ENCODE data around the gene WNT7B. TPM values are rescaled to one million over a fixed set of nuclear protein-coding genes. Genes with fewer than 3 reads are reported as not detected.

The WNT7B gene
- polyA plus RNA-seq, 1 of the 3 experiments (the other 2 are of a cell fraction), result 0.13 TPM

DNA sequence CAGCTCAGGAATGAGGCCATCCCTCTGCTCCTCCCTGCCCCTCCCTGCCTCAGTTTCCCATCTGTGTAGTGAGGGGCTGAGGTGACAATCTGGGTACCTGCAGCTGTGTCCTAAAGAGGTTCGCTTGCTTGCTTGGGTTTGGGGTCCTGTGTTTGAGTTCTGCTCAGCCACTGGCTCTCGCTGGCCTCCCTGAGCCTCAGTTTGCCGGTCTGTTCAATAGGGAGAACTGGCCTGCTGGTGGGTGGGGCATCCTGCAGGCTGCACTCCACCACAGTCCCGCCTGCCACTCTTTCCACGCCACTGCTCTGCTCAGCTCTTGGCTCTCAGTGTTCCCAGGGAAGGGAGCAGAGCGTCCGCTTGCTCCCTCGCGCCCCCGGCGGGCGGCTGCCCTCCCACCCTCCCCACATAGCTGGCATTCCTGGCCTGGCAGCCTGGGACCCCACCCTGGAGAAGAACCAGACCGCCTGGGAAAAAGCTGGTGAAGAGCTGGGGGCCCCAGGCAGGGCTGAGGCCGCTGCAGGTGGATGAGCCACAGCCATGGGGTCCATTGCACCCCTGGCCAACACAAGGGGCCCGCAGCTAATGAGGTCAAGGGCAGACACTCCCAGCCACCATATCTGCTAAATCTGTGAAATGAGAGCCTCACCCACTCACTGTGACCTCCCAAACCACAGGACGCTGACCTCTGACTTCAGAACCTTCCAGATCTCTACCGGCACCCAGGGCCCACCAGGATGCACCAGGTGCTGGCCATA is 15.1 kb downstream of the WNT7B start:
- Histone ChIP-seq H3K36me3 (replicated peaks in 1 of 2; ENCODE audit: control insufficient read depth in 1 of 2, insufficient read depth in 2 of 2, low read length in 1 of 2) (no peaks in the 10 kb centered on the region), H3K4me3 (ENCODE audit: low read depth in 2 of 2, low read length in 1 of 2) (no peak overlapping the region), H3K27ac (ENCODE audit: low read depth in 2 of 2, low read length in 1 of 2) (no peak overlapping the region), H4K20me1 (ENCODE audit: insufficient read depth) (no peaks in the 10 kb centered on the region), H3K79me2 (ENCODE audit: insufficient read depth) (no peaks in the 10 kb centered on the region), H3K9me2 (no peaks in the 10 kb centered on the region), H2AFZ (ENCODE audit: low read depth) (no peak overlapping the region), H3K4me1 (ENCODE audit: control insufficient read depth in 1 of 2, insufficient read depth in 2 of 2, low read depth in 1 of 2, low read length in 1 of 2) (no peaks in the 10 kb centered on the region), H3K9ac (no peak overlapping the region), H3K27me3 (ENCODE audit: insufficient read depth) (no peaks in the 10 kb centered on the region), H3K4me2 (no peak overlapping the region), H3F3A (replicated peaks; ENCODE audit: insufficient read depth) (no peaks in the 10 kb centered on the region), H3K9me3 (no peaks in the 10 kb centered on the region)
- WGBS (ENCODE audit: low lambda C conversion rate), result 91% methylated on average over 14 of the region's 17 CpGs
- TF ChIP-seq, protein P1, sequence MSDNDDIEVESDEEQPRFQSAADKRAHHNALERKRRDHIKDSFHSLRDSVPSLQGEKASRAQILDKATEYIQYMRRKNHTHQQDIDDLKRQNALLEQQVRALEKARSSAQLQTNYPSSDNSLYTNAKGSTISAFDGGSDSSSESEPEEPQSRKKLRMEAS (IDR thresholded peaks at IDR 0.05; ENCODE audit: low read depth), result no peak
- no peak for TF ChIP-seq GABPA (IDR thresholded peaks at IDR 0.05; ENCODE audit: low read depth)
- no peak for TF ChIP-seq TEAD4 (IDR thresholded peaks at IDR 0.05; ENCODE audit: borderline replicate concordance, insufficient read depth)
- TF ChIP-seq POLR2AphosphoS5 (IDR thresholded peaks at IDR 0.05; ENCODE audit: low read depth, low read length), result no peak
- TF ChIP-seq, protein P2, sequence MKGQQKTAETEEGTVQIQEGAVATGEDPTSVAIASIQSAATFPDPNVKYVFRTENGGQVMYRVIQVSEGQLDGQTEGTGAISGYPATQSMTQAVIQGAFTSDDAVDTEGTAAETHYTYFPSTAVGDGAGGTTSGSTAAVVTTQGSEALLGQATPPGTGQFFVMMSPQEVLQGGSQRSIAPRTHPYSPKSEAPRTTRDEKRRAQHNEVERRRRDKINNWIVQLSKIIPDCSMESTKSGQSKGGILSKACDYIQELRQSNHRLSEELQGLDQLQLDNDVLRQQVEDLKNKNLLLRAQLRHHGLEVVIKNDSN (IDR thresholded peaks at IDR 0.05; ENCODE audit: borderline replicate concordance, low read depth), result no peak
- no peak for TF ChIP-seq FOXM1 (IDR thresholded peaks at IDR 0.05; ENCODE audit: low read depth)
- TF ChIP-seq SMC3 (IDR thresholded peaks at IDR 0.05; ENCODE audit: low read depth, low read length), result no peak
- TF ChIP-seq, protein P3, sequence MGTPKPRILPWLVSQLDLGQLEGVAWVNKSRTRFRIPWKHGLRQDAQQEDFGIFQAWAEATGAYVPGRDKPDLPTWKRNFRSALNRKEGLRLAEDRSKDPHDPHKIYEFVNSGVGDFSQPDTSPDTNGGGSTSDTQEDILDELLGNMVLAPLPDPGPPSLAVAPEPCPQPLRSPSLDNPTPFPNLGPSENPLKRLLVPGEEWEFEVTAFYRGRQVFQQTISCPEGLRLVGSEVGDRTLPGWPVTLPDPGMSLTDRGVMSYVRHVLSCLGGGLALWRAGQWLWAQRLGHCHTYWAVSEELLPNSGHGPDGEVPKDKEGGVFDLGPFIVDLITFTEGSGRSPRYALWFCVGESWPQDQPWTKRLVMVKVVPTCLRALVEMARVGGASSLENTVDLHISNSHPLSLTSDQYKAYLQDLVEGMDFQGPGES (IDR thresholded peaks at IDR 0.05; ENCODE audit: low read depth, low read length), result no peak
- TF ChIP-seq JUND (IDR thresholded peaks at IDR 0.05), result no peak
- no peak for TF ChIP-seq MEF2A (IDR thresholded peaks at IDR 0.05; ENCODE audit: borderline replicate concordance, low read depth)
- no peak for TF ChIP-seq FOXJ3 (CRISPR knock-in tag; IDR thresholded peaks at IDR 0.05)
- no peak for TF ChIP-seq EP300 (IDR thresholded peaks at IDR 0.05; ENCODE audit: borderline replicate concordance in 1 of 2, low read depth in 1 of 2, low read length in 1 of 2)
- TF ChIP-seq RCOR1 (IDR thresholded peaks at IDR 0.05; ENCODE audit: low read length), result no peak
- no peak for TF ChIP-seq SIN3A (IDR thresholded peaks at IDR 0.05; ENCODE audit: borderline replicate concordance, low read depth, low read length)
- TF ChIP-seq NFIC (IDR thresholded peaks at IDR 0.05; ENCODE audit: borderline replicate concordance), result no peak
- CTCF ChIA-PET, result interaction anchor here (0.8 to 2.0 kb wide), 5 partner anchors 11 to 384 kb away, joined by 3 to 8 read pairs (median 5); no protein-coding TSS in a partner anchor
- no peak for DNase-seq
- POLR2A ChIA-PET, result no interaction called here
